Stimulated activated effector memory CD8-positive, alpha-beta T cell treated with anti-CD3 and anti-CD28 coated beads, Interleukin-12 subunit alpha, Interleukin-12 subunit beta, amount 100 ng/mL, for 72 hours (primary cell): Measurements from ENCODE around the gene ABCA3.
A peak's percentile ranks its signal among the peaks of the same experiment; 100 is the strongest.
"Not testable (repeated sequence)": the region's sequence is repeated elsewhere in the genome, so short reads cannot be mapped to it uniquely, and the experiment has no call there.

ENCODE experiments used
- ATAC-seq: fragments of 150-1000 bp; cut with Tn5 transposase; 2 replicates; pipeline ENCODE4 v1.10.0; 2021
- DNase-seq, 2 donors: peaks; one replicate each; pipeline ENCODE4 v3.0.0; 2021 to 2022; ENCODE audit warnings: low spot score in 2 of 2
- H3K27ac Mint-ChIP-seq: one replicate; pipeline ENCODE4 v1.8.0; 2022; ENCODE audit warnings: mild to moderate bottlenecking, mixed read lengths
- H3K36me3 Mint-ChIP-seq: one replicate; pipeline ENCODE4 v1.8.0; 2022; ENCODE audit warnings: mild to moderate bottlenecking, mixed read lengths
- H3K4me1 Mint-ChIP-seq: one replicate; pipeline ENCODE4 v1.8.0; 2022; ENCODE audit warnings: mixed read lengths
- H3K4me3 Mint-ChIP-seq: one replicate; pipeline ENCODE4 v1.8.0; 2022; ENCODE audit warnings: mild to moderate bottlenecking, mixed read lengths
- H3K9me3 Mint-ChIP-seq: one replicate; pipeline ENCODE4 v1.8.0; 2022; ENCODE audit warnings: mixed read lengths

ABCA3 gene

DNA sequence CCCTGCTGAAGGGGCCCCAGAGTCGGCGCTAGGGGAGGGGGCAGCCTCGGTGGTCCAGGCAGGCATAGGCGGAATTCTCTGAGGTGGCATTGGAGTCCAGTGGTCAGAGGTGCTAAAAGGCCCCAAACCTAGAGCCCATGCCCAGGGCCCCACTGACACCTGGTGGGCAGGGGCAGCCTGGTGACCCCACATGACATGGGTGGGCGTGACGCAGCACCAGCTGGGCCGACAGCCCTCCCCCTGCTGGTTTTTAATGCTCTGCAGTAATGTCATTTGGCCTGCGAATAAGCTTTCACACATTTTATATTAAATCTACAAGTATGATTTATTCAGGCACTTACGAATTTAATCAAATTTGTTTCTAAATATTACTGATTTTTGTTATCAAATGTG, 70.5 kb downstream of the ABCA3 start:
- Mint-ChIP-seq H3K9me3 (no peaks in the 10 kb centered on the region), H3K4me3 (peak overlapping the region; percentile 91), H3K4me1 (peaks cover 23% of the 10 kb centered on the region), H3K27ac (no peak overlapping the region), H3K36me3 (peaks cover 35% of the 10 kb centered on the region)
- DNase-seq (no peak), ATAC-seq (no peak)

GRCh38 chr16:2267913-2268666, 72.4 kb downstream of the ABCA3 start, which contains the start of gene RNPS1:
RNPS1 (minus strand) TSS chr16:2268126; CDS start chr16:2264643, 3,483 bp downstream.
- peak; percentile 91 for ATAC-seq
- no peaks in the 10 kb centered on the region for H3K9me3 Mint-ChIP-seq
- H3K36me3 Mint-ChIP-seq: peaks cover 55% of the 10 kb centered on the region
- peak within 1 kb of the TSS; percentile 91 for H3K4me3 Mint-ChIP-seq
- H3K4me1 Mint-ChIP-seq: peaks cover 36% of the 10 kb centered on the region
- H3K27ac Mint-ChIP-seq: peak within 1 kb of the TSS; percentile 99
- DNase-seq: peak; percentile 98 to 99

GRCh38 chr16:2267505-2267912, 73.0 kb downstream of the ABCA3 start:
- Mint-ChIP-seq H3K4me1 (peaks cover 42% of the 10 kb centered on the region), H3K4me3 (peak overlapping the region; percentile 91), H3K36me3 (peaks cover 60% of the 10 kb centered on the region), H3K27ac (peak overlapping the region; percentile 99)
- ATAC-seq: peak; percentile 75
- H3K9me3 Mint-ChIP-seq, DNase-seq: not testable (repeated sequence)

- DNase-seq, ATAC-seq: not testable (repeated sequence)
- H3K4me1 Mint-ChIP-seq: peaks cover 43% of the 10 kb centered on the region
Measured at GRCh38 chr16:2266887-2267286, 73.6 kb downstream of the ABCA3 start.

GRCh38 chr16:2263026-2263425, 77.5 kb downstream of the ABCA3 start:
- Mint-ChIP-seq H3K36me3 (peaks cover 100% of the 10 kb centered on the region), H3K4me1 (peaks cover 35% of the 10 kb centered on the region)
- not testable (repeated sequence) for H3K27ac Mint-ChIP-seq, ATAC-seq, H3K9me3 Mint-ChIP-seq, H3K4me3 Mint-ChIP-seq, DNase-seq

More at GRCh38 chr16:2266887-2267286, 73.6 kb downstream of the ABCA3 start:
- not testable (repeated sequence) for H3K9me3 Mint-ChIP-seq
- Mint-ChIP-seq H3K36me3 (peaks cover 67% of the 10 kb centered on the region), H3K4me3 (peak overlapping the region; percentile 91), H3K27ac (peak overlapping the region; percentile 99)

DNA sequence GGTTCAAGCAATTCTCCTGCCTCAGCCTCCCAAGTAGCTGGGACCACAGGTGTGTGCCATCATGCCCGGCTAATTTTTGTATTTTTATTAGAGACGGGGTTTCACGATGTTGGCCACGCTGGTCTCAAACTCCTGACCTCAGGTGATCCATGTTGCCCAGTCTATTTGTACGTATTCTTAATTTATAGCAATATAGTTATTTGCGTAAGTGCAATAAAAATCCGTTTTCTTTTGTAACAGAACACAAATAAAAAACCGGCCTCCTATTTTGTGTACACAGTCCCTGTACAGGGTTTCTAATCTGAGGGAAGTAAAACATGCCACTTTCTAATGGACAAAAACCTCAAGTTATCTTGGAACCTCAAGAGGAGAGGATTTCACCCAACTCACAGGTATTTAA, 80.3 kb downstream of the ABCA3 start:
- H3K9me3 Mint-ChIP-seq: no peaks in the 10 kb centered on the region
- no peak overlapping the region for H3K27ac Mint-ChIP-seq
- peaks cover 21% of the 10 kb centered on the region for H3K4me1 Mint-ChIP-seq
- H3K4me3 Mint-ChIP-seq: no peak overlapping the region
- no peak for ATAC-seq
- DNase-seq: no peak
- H3K36me3 Mint-ChIP-seq: peaks cover 100% of the 10 kb centered on the region

GRCh38 chr16:2258530-2258929, 82.0 kb downstream of the ABCA3 start:
- H3K9me3 Mint-ChIP-seq, DNase-seq, H3K4me3 Mint-ChIP-seq, ATAC-seq, H3K27ac Mint-ChIP-seq: not testable (repeated sequence)
- Mint-ChIP-seq H3K36me3 (peaks cover 100% of the 10 kb centered on the region), H3K4me1 (peaks cover 10% of the 10 kb centered on the region)

GRCh38 chr16:2257726-2258125, 82.8 kb downstream of the ABCA3 start:
- H3K4me1 Mint-ChIP-seq: peaks cover 3% of the 10 kb centered on the region
- DNase-seq: no peak
- H3K27ac Mint-ChIP-seq: no peak overlapping the region
- no peak for ATAC-seq
- H3K9me3 Mint-ChIP-seq: no peaks in the 10 kb centered on the region
- H3K36me3 Mint-ChIP-seq: peaks cover 100% of the 10 kb centered on the region
- no peak overlapping the region for H3K4me3 Mint-ChIP-seq

DNA sequence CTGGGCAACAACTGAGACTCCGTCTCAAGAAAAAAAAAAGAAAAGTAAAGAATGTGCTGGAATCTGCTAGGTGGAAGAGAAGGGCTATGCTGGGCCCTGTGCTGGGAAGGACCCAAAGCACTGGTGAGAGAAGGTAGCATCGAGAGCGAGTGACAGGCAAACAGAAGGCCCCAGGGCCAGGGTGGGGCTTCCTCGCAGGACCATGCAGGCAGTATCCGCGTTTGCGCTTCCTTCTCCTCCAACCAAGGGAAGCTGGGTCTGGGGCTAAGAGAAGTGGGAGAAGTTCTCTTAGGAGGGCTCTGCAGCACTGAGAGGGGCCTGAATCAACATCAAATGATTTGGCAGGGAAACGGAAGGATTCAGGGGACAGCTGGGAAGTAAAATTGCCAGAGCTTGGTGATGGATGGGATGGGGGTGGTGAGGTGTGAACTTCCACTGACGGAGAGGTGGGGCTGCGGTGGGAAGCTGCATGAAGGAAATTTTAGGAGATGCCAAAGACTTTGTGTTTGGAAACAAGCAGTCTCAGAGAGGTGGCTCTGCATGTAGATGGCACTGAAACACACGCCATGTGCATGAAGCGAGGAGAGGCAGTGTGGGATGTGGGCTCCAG, 83.9 kb downstream of the ABCA3 start:
- Mint-ChIP-seq H3K4me3 (no peak overlapping the region), H3K4me1 (no peaks in the 10 kb centered on the region), H3K27ac (peak overlapping the region; percentile 77), H3K36me3 (peaks cover 100% of the 10 kb centered on the region), H3K9me3 (no peaks in the 10 kb centered on the region)
- ATAC-seq (no peak), DNase-seq (no peak)

- DNase-seq (no peak), ATAC-seq (no peak)
- Mint-ChIP-seq H3K27ac (peak overlapping the region; percentile 10), H3K4me1 (no peaks in the 10 kb centered on the region), H3K36me3 (peaks cover 85% of the 10 kb centered on the region), H3K4me3 (no peak overlapping the region), H3K9me3 (no peaks in the 10 kb centered on the region)
Measured at GRCh38 chr16:2253293-2253692, 87.2 kb downstream of the ABCA3 start.

DNA sequence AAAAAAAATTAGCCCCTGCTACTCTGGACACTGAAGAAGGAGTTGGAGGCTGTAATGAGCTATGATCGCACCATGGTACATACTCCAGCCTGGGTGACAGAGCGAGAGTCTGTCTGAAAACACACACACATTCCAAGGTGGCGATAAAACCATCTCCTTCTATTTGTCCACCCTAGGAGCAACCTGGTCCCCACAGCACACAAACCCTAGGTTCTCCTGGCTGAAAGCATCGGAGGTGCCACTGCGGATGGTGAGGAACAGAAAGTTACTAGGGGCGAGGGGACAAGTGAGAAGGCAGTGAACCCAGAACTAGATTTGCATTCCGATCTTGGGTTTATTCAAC, 87.8 kb downstream of the ABCA3 start:
- Mint-ChIP-seq H3K36me3 (peaks cover 85% of the 10 kb centered on the region), H3K9me3 (no peaks in the 10 kb centered on the region), H3K4me3 (no peak overlapping the region), H3K4me1 (no peaks in the 10 kb centered on the region), H3K27ac (peak overlapping the region; percentile 54)
- ATAC-seq (no peak), DNase-seq (no peak)

DNA sequence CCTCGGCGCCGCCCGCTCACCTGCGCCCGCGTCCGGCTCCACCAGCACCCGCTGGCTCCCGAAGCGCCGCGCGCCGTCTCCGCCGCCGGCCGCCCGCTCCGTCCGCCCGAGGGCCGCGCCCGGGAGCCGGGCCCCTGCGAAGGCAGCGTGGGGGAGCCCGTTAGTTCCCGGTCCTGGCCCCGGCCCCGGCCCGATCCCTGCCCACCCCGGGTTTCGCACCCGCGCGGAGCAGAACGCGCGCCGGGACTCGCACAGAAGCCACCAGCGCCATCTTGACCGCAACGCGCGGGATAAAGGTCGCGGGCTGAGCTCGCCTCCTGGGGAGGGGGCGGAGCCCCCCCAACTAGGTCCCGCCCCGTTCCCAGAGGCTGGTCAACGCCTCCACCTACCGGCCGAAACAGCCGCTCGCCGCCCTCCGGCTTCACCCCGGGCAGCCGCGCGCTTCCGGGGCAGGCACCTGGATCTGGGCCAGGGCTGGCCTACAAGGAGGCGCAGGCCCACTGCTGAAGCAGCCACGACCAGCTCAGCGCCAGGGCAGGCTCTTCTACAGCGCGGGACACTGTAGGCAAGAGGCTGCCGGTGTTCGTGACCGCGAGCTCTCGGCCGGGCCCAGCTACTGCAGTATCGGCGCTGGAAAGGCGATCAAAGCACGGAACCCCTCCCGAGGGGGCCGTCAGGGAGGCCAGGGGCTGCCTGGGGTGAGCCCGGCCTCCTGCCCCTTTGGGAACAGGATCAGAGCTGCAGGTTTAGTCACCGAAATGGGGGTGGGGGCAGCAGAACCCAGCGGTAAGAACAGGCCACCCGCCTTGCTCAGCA, 89.0 kb downstream of the ABCA3 start, which contains the start of gene ECI1:
ECI1 (minus strand) TSS at position 292 of the 816 bp plus-strand sequence; CDS start at position 271, 21 bp downstream.
- no peaks in the 10 kb centered on the region for H3K4me1 Mint-ChIP-seq
- DNase-seq (peak; percentile 76 to 95), ATAC-seq (peak; percentile 90)
- H3K9me3 Mint-ChIP-seq: no peaks in the 10 kb centered on the region
- H3K4me3 Mint-ChIP-seq: peak within 1 kb of the TSS; percentile 78
- peaks cover 78% of the 10 kb centered on the region for H3K36me3 Mint-ChIP-seq
- H3K27ac Mint-ChIP-seq: peak within 1 kb of the TSS; percentile 81

DNA sequence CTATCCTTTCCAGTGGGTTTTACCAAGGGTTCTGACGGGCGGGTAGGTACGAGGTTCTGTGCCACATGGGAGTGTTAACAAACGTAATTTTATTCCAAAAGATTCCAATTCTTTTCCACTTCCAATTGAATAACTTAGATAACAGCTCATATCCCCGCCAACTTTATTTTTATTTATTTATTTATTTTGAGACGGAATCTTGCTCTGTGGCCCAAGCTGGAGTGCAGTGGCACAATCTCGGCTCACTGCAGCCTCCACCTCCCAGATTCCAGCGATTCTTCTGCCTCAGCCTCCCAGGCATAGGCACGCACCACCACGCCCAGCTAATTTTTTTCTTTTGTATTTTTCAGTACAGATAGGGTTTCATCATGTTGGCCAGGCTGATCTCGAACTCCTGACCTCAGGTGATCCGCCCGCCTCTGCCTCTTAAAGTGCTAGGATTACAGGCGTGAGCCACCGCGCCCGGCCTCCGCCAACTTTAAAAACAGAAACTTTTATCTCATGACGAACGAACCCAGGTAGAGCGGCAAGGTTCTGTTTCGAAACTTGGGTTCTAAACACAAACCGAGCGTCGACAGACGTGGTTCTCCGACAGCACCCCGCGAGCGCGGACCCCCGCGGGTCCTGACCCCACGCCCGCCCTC, 89.8 kb downstream of the ABCA3 start:
- Mint-ChIP-seq H3K9me3 (no peaks in the 10 kb centered on the region), H3K36me3 (peaks cover 78% of the 10 kb centered on the region), H3K4me3 (peak overlapping the region; percentile 78), H3K27ac (peak overlapping the region; percentile 81), H3K4me1 (no peaks in the 10 kb centered on the region)
- no peak for DNase-seq
- peak; percentile 3 for ATAC-seq

GRCh38 chr16:2246301-2246885, 94.1 kb downstream of the ABCA3 start:
- peaks cover 55% of the 10 kb centered on the region for H3K36me3 Mint-ChIP-seq
- DNase-seq (no peak), ATAC-seq (no peak)
- no peak overlapping the region for H3K4me3 Mint-ChIP-seq
- no peaks in the 10 kb centered on the region for H3K4me1 Mint-ChIP-seq
- H3K27ac Mint-ChIP-seq: no peak overlapping the region
- no peaks in the 10 kb centered on the region for H3K9me3 Mint-ChIP-seq
